CD4-positive, alpha-beta memory T cell (primary cell): ENCODE measurements around the gene ZNF280B. TPM values are rescaled to one million over a fixed set of nuclear protein-coding genes. Genes with fewer than 3 reads are reported as not detected.
"Not testable (repeated sequence)": the region's sequence is repeated elsewhere in the genome, so short reads cannot be mapped to it uniquely, and the experiment has no call there.

Experiments
- CTCF ChIA-PET: fragments of 350-600 bp; sonication (Branson Sonifier 250); formaldehyde crosslinking; loops from one replicate; lab custom pipeline; 2021; ENCODE audit warnings: inconsistent platforms; ENCODE audit not compliant: partially characterized antibody; lab: Charles Lee
- POLR2A ChIA-PET: fragments of 350-600 bp; sonication (Branson Sonifier 250); formaldehyde crosslinking; loops from one replicate; lab custom pipeline; 2021; ENCODE audit not compliant: partially characterized antibody; lab: Charles Lee
- DNase-seq, 5 donors: peaks; one replicate each; pipeline versions ENCODE4 v3.0.0 to v3.0.0-alpha.2; 2020 to 2022; ENCODE audit warnings: mixed read lengths in 1 of 5
- H3K27ac ChIP-seq: one replicate; pipeline ENCODE4 v1.7.0; 2013; ENCODE audit warnings: low read depth, low read length
- H3K27me3 ChIP-seq: 2 replicates; pipeline ENCODE4 v1.7.0; 2013; ENCODE audit warnings: mild to moderate bottlenecking, low read length, moderate library complexity; ENCODE audit not compliant: insufficient read depth
- H3K36me3 ChIP-seq: 2 replicates; pipeline ENCODE4 v1.7.0; 2013; ENCODE audit warnings: mild to moderate bottlenecking, low read length, moderate library complexity; ENCODE audit not compliant: insufficient read depth
- H3K4me1 ChIP-seq: 2 replicates; pipeline ENCODE4 v1.7.0; 2013; ENCODE audit warnings: mild to moderate bottlenecking, low read length, moderate library complexity; ENCODE audit not compliant: insufficient read depth
- H3K4me3 ChIP-seq, 2 donors: one replicate each; pipeline ENCODE4 v1.7.0; 2013; ENCODE audit warnings: low read length in 2 of 2, mild to moderate bottlenecking in 1 of 2
- H3K9me3 ChIP-seq, 2 donors: one replicate each; pipeline ENCODE4 v1.7.0; 2013; ENCODE audit warnings: low read length in 2 of 2, control low read depth in 1 of 2; ENCODE audit not compliant: control insufficient read depth in 1 of 2
- H3K27ac Mint-ChIP-seq, 7 donors: one replicate each; pipeline ENCODE4 v1.8.0; 2020 to 2021; ENCODE audit warnings: mixed read lengths in 7 of 7, mild to moderate bottlenecking in 6 of 7, inconsistent platforms in 3 of 7, moderate library complexity in 3 of 7
- H3K27me3 Mint-ChIP-seq, 2 donors: one replicate each; pipeline ENCODE4 v1.8.0; 2020 to 2021; ENCODE audit warnings: mixed read lengths in 2 of 2
- H3K36me3 Mint-ChIP-seq, 2 donors: one replicate each; pipeline ENCODE4 v1.8.0; 2020 to 2021; ENCODE audit warnings: mixed read lengths in 2 of 2, inconsistent platforms in 1 of 2, mild to moderate bottlenecking in 1 of 2
- H3K4me1 Mint-ChIP-seq, 4 donors: one replicate each; pipeline ENCODE4 v1.8.0; 2020 to 2021; ENCODE audit warnings: mixed read lengths in 4 of 4, mild to moderate bottlenecking in 1 of 4
- H3K4me3 Mint-ChIP-seq, 8 donors: one replicate each; pipeline ENCODE4 v1.8.0; 2020 to 2021; ENCODE audit warnings: mixed read lengths in 8 of 8, mild to moderate bottlenecking in 7 of 8, moderate library complexity in 6 of 8, inconsistent platforms in 3 of 8
- H3K9me3 Mint-ChIP-seq, 8 donors: one replicate each; pipeline ENCODE4 v1.8.0; 2020 to 2021; ENCODE audit warnings: mixed read lengths in 8 of 8, mild to moderate bottlenecking in 5 of 8, inconsistent platforms in 3 of 8, moderate library complexity in 1 of 8
- intact Hi-C: fragments of 100-400 bp; cut with micrococcal nuclease; formaldehyde crosslinking; loops from one replicate; pipeline ENCODE4 v1.15.1; 2023
- polyA plus RNA-seq, 2 donors: library from polyadenylated mRNA; unstranded; fragments of 300-500 nt; fragmentation: Illumina TruSeq; gene quantifications; one replicate each; pipeline ENCODE4 v1.2.3, GENCODE V29; 2021
- total RNA-seq, 2 experiments: library from RNA; stranded (reverse); gene quantifications; one replicate each; pipeline ENCODE4 v1.2.3, GENCODE V29; 2021

Gene ZNF280B
- total and polyA plus RNA-seq, 4 experiments from 2014 or later, result 1.1 to 2.7 (median 2.1) TPM

GRCh38 chr22:22533863-22534262, 25.3 kb upstream of the ZNF280B start:
- Histone ChIP-seq H3K9me3 (no peaks in the 10 kb centered on the region), H3K27me3 (no peaks in the 10 kb centered on the region), H3K36me3 (no peaks in the 10 kb centered on the region), H3K4me1 (no peaks in the 10 kb centered on the region), H3K27ac (no peak overlapping the region), H3K4me3 (no peak overlapping the region)
- no peaks in the 10 kb centered on the region for H3K4me1 Mint-ChIP-seq
- no peaks in the 10 kb centered on the region for H3K36me3 Mint-ChIP-seq
- H3K4me3 Mint-ChIP-seq, result no peak overlapping the region
- H3K9me3 Mint-ChIP-seq, result no peaks in the 10 kb centered on the region
- intact Hi-C loops, result no loop called here
- POLR2A ChIA-PET, result no interaction called here
- no peak overlapping the region for H3K27ac Mint-ChIP-seq
- H3K27me3 Mint-ChIP-seq, result peaks cover 10 to 19% of the 10 kb centered on the region in 2 donors
- CTCF ChIA-PET, result no interaction called here
- no peak for DNase-seq

- Histone ChIP-seq H3K4me1 (no peaks in the 10 kb centered on the region), H3K4me3 (no peak overlapping the region), H3K9me3 (no peaks in the 10 kb centered on the region), H3K36me3 (no peaks in the 10 kb centered on the region), H3K27me3 (no peaks in the 10 kb centered on the region), H3K27ac (no peak overlapping the region)
- no peak for DNase-seq
- Mint-ChIP-seq H3K27me3 (peaks cover 10 to 15% of the 10 kb centered on the region in 2 donors), H3K4me1 (no peaks in the 10 kb centered on the region), H3K4me3 (no peak overlapping the region), H3K36me3 (no peaks in the 10 kb centered on the region), H3K9me3 (no peaks in the 10 kb centered on the region), H3K27ac (no peak overlapping the region)
- ChIA-PET POLR2A (no interaction called here), CTCF (no interaction called here)
- intact Hi-C loops, result no loop called here
Measured at GRCh38 chr22:22533417-22533816, 24.9 kb upstream of the ZNF280B start.

GRCh38 chr22:22532547-22533071, 24.1 kb upstream of the ZNF280B start:
- H3K4me1 Mint-ChIP-seq, H3K9me3 Mint-ChIP-seq, H3K4me3 Mint-ChIP-seq, CTCF ChIA-PET, POLR2A ChIA-PET, H3K36me3 ChIP-seq, H3K36me3 Mint-ChIP-seq, H3K27me3 ChIP-seq, H3K4me3 ChIP-seq, H3K27ac ChIP-seq, H3K9me3 ChIP-seq, DNase-seq, intact Hi-C loops, H3K27ac Mint-ChIP-seq, H3K4me1 ChIP-seq: not testable (repeated sequence)
- peaks cover 12 to 16% of the 10 kb centered on the region in 2 donors for H3K27me3 Mint-ChIP-seq

GRCh38 chr22:22531770-22532546, 23.4 kb upstream of the ZNF280B start:
- H3K4me1 Mint-ChIP-seq, result no peaks in the 10 kb centered on the region
- intact Hi-C loops, result no loop called here
- CTCF ChIA-PET, result no interaction called here

GRCh38 chr22:22528780-22529179, 20.2 kb upstream of the ZNF280B start:
- Histone ChIP-seq H3K36me3 (no peaks in the 10 kb centered on the region), H3K4me1 (no peaks in the 10 kb centered on the region), H3K9me3 (no peaks in the 10 kb centered on the region), H3K27ac (no peak overlapping the region), H3K4me3 (no peak overlapping the region), H3K27me3 (no peaks in the 10 kb centered on the region)
- H3K27me3 Mint-ChIP-seq, result peaks cover 13 to 21% of the 10 kb centered on the region in 2 donors
- H3K4me1 Mint-ChIP-seq, result no peaks in the 10 kb centered on the region
- ChIA-PET CTCF (no interaction called here), POLR2A (no interaction called here)
- no peaks in the 10 kb centered on the region for H3K9me3 Mint-ChIP-seq
- no peak overlapping the region for H3K4me3 Mint-ChIP-seq
- intact Hi-C loops, result no loop called here
- no peak for DNase-seq
- H3K27ac Mint-ChIP-seq, result no peak overlapping the region
- no peaks in the 10 kb centered on the region for H3K36me3 Mint-ChIP-seq

More at GRCh38 chr22:22531770-22532546, 23.4 kb upstream of the ZNF280B start:
- H3K4me1 ChIP-seq, result no peaks in the 10 kb centered on the region
- no peak overlapping the region for H3K27ac Mint-ChIP-seq
- H3K9me3 ChIP-seq, result no peaks in the 10 kb centered on the region
- H3K27me3 Mint-ChIP-seq, result peaks cover 12 to 13% of the 10 kb centered on the region in 2 donors
- no peak overlapping the region for H3K27ac ChIP-seq
- no peaks in the 10 kb centered on the region for H3K27me3 ChIP-seq
- POLR2A ChIA-PET, result no interaction called here
- H3K9me3 Mint-ChIP-seq, result no peaks in the 10 kb centered on the region
- no peak overlapping the region for H3K4me3 Mint-ChIP-seq
- no peak overlapping the region for H3K4me3 ChIP-seq
- DNase-seq, result no peak
- H3K36me3 Mint-ChIP-seq, result no peaks in the 10 kb centered on the region
- no peaks in the 10 kb centered on the region for H3K36me3 ChIP-seq

- no peaks in the 10 kb centered on the region for H3K4me1 Mint-ChIP-seq
- no peaks in the 10 kb centered on the region for H3K4me1 ChIP-seq
- no peaks in the 10 kb centered on the region for H3K36me3 ChIP-seq
- H3K4me3 Mint-ChIP-seq, result no peak overlapping the region
- CTCF ChIA-PET, result interaction anchor here (0.9 to 1.2 kb wide), 2 partner anchors 18 to 23 kb away, joined by 3 read pairs; no protein-coding TSS in a partner anchor
- DNase-seq, result no peak
- H3K27ac ChIP-seq, result no peak overlapping the region
- peaks cover 0 to 2% (median 0%) of the 10 kb centered on the region in 8 donors for H3K9me3 Mint-ChIP-seq
- H3K27me3 Mint-ChIP-seq, result peaks cover 10 to 25% of the 10 kb centered on the region in 2 donors
- no peaks in the 10 kb centered on the region for H3K27me3 ChIP-seq
- H3K27ac Mint-ChIP-seq, result no peak overlapping the region
- no peaks in the 10 kb centered on the region for H3K9me3 ChIP-seq
- intact Hi-C loops, result no loop called here
- POLR2A ChIA-PET, result no interaction called here
- H3K4me3 ChIP-seq, result no peak overlapping the region
- H3K36me3 Mint-ChIP-seq, result no peaks in the 10 kb centered on the region
Measured at GRCh38 chr22:22527312-22527711, 18.8 kb upstream of the ZNF280B start.

GRCh38 chr22:22526125-22526912, 17.8 kb upstream of the ZNF280B start:
- POLR2A ChIA-PET, result no interaction called here
- Mint-ChIP-seq H3K36me3 (no peaks in the 10 kb centered on the region), H3K9me3 (peaks cover 0 to 2% (median 0%) of the 10 kb centered on the region in 8 donors), H3K27ac (no peak overlapping the region), H3K27me3 (peaks cover 10 to 25% of the 10 kb centered on the region in 2 donors), H3K4me3 (no peak overlapping the region), H3K4me1 (no peaks in the 10 kb centered on the region)
- Histone ChIP-seq H3K4me1 (peaks cover 6% of the 10 kb centered on the region), H3K4me3 (no peak overlapping the region), H3K9me3 (no peaks in the 10 kb centered on the region), H3K36me3 (no peaks in the 10 kb centered on the region), H3K27ac (no peak overlapping the region), H3K27me3 (no peaks in the 10 kb centered on the region)
- CTCF ChIA-PET, result interaction anchor here (0.9 kb wide), 1 partner anchor 22 kb away, joined by 3 read pairs; no protein-coding TSS in a partner anchor
- intact Hi-C loops, result no loop called here
- no peak for DNase-seq
